HG02938 (cell line): ENCODE results near the gene ABHD6.
"Not testable (repeated sequence)": the region's sequence is repeated elsewhere in the genome, so short reads cannot be mapped to it uniquely, and the experiment has no call there.

Experiments
- ATAC-seq: cut with Tn5 transposase; IDR thresholded peaks from one replicate; pipeline ENCODE4 v1.9.1; 2021; ENCODE audit warnings: mild to moderate bottlenecking, moderate library complexity; ENCODE audit not compliant: unreplicated experiment

ABHD6 gene

DNA sequence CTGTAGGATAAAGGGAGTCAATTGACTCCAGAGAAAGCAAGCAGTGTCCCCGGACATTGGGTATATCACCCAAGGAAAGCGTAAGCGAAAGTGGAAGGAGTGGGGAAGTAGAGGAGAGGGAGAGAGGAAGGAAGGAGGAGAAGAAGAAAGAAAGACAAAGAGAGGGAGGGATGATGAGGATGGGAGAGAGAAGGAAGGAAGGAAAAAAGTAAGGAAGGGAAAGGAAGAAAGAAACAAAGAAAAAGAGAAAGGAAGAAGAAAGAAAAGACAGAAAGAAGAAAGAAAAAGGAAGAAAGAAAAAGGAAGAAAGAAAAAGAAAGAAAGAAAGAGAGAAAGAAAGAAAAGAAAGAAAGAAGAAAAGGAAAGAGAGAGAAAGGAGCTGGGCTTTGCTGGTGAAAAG, 27.7 kb upstream of the ABHD6 start:
- no peak for ATAC-seq

DNA sequence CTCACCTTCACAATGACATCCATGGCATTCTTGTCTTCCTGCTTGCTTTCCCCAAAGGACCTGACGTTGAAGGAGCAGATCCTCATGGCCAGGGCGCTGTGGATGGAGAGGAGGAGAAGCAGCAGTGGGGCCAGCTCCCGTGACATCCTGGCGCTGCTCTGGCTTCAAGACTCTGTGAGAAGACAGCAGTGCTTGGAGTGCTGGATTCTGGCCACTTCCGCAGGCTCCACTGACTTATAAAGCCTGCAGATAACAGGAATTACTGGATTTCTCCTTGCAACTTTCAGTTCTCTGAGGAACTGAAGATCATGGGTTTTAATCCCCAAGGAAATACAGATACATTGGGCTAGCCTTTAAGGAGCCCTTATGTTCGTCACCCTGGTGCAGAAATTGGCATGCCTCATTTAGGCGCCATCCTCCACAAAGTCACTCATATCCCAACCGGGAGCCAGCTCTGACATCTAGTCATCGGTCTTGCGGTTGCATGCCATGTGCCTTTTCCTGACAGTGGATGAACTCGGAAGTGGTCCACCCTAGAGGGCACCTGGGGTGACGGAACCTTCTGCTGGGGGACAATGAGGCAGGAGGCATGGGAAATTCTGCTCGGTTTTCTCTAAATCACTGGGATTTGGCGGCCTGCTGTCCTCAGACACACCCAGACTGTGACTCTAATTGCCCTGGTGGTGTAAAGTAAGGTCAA, 26.7 kb upstream of the ABHD6 start, which contains the start of gene DNASE1L3:
Gene DNASE1L3 (minus strand): TSS at position 212 of the 700 bp plus-strand sequence. CDS start 66 bp downstream, at position 146.
- ATAC-seq = no peak

DNA sequence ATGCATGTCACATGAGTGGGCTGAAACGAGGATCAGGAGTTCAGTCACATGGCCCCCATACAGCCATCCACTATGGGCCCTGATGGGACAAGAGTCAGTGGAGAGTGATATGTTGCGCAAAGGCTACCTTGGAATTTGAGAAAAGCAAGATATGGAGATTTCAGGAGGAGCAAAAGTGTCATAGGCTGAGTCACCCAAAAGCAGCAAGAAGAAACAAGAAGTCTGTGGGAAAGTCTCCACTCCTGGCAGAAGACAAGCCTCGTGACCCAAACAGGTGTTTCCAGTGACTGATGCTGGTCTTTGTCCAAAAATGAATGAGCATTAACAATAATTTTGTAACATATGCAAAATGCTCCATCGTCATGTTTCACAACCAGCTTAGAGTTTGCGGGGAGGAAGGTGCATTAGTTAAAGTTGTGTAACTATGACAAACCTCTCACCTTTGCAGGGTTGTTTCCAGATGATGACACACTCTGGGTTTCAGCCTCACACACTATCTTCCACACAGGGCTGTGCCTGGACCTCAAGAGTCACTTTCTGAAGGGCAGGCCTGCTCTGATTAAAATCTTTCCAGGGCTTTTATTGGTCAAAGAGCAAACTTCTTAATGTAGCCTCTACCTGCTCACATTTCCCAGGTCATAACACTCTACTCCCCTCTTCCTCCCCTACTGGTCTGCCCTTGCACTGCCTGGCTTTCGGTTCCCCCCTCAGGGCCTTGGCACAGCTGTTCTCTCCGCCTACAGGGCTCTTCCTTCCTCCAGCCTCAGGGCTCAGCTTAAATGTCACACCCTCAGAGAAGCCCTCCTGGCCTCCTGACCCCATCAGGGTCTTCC, 22.9 kb upstream of the ABHD6 start:
- peak; percentile 83 for ATAC-seq

DNA sequence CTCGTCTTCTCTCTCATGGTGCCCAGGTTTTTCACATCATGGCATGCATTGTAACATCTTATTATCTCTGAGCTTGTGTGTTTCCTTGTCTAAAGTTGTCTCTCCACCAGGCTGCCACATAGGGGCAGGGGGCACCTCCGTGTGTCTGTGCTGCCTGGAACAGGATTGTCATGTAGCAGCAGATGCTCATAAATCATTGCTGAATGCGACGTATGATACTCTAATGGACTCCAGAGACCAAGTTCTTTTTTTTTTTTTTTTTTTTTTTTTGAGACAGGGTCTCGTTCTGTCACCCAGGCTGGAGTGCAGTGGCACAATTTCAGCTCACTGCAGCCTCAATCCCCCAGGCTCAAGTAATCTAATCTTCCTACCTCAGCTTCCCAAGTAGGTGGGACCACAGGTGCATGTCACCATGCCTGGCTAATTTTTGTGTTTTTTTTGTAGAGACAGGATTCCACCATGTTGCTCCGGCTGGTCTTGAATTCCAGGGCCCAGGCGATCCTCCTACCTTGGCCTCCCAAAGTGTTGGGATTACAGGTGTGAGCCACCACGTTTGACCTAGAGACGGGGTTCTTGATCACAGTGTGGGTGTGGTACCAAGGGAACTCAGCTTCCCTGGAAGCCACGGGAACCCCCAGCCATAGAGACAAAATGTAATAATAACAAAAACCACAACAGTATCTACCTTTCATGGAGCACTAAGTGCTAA, 22.1 kb upstream of the ABHD6 start:
- peak; percentile 5 for ATAC-seq

DNA sequence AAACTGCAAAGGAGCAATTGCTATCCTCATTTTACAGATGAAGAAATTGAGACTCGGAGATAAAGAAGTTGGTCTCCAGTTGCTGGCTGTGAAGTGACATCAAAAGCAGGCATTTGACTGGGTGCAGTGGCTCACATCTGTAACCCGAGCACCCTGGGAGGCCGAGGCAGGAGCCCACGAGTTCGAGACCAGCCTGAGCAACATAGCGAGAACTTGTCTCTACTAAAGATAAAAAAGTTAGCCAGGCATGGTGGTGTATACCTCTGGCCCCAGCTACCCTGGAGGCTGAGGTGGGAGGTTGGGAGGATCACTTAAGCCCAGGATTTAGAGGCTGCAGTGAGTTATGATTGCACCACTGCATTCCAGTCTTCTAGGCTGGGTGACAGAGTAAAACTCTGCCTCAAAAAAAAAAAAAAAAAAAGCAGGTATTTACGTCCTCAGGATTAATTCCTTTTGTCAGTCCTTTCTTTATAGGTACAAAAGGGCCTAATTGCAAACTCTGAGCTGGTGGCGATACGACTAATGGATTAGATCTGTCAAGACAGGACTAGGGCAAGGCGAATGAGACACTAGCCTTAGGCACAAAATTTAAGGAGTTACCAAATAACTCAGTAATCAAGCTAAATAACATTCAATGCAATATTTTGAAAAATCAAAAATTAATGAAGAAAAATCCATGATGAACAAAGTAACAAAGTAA, 20.9 kb upstream of the ABHD6 start:
- ATAC-seq = no peak

DNA sequence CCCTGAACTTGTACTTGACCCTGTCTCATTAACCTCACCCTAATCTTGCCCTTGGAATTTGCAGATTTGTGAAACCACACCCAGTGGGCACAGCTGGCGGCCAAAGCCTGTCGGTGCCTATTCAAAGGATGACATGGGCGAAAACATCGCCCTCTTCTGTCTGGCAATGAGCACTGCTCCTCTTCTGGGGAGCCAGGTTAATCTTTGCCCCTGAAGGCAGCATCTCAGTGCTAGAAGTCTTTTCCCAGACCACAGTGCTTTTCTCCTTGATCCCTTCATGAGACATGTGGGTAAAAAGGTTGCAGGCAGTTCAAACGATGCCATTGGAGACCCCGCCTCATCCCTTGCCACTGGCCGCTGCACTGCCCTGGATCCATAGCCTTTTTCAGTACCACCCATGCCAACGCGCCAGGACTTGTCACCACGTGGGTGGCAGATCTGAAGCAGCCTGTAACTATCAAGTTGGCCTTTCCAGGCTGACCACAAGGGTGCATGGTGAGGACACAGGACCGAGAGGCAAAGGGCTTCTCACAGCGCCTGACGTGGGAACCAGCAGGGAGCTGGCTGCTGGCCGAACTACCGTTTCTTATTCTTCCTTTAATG, 20.3 kb upstream of the ABHD6 start:
- no peak for ATAC-seq

DNA sequence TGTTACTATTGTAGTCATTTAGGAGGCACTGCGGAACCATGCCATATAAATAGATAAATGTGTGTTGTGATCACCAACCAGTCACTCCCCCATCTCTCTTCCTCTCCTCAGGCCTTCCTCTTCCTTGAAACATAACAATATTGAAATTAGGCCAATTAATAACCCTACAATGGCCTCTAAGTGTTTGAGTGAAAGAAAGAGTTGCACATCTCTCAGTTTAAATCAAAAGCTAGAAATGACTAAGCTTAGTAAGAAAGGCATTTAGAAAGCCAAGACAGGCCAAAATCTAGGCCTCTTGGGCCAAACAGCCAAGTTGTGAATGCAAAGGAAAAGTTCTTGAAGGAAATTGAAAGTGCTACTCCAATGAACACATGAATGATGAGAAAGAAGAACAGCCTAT, 18.7 kb upstream of the ABHD6 start:
- ATAC-seq = no peak

DNA sequence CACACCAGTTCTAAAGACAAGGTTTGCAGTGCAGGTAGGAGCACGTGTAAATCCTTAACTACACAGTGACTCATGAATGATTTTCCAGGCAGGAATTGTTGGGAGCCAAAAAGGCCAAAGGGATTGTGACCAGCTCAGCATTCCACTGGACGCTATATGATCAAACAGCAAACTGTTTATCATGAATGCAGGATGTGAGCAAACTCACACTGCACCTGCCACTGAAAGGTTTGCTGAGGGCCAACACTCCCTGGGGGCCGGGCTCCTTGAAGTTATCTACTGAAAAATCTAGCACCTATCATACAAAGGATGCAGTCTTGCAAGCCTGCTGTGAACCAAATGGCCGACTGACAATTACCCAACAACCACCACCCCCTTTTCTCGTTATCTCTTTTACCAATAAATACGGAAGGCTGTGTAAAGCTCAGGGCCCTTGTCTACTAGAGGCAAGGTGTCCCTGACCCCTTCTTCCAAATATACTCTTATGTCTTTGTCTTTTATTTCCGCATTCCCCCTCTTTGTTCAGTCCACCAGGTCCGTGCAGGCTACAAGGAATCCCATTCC, 15.3 kb upstream of the ABHD6 start:
- ATAC-seq = no peak

DNA sequence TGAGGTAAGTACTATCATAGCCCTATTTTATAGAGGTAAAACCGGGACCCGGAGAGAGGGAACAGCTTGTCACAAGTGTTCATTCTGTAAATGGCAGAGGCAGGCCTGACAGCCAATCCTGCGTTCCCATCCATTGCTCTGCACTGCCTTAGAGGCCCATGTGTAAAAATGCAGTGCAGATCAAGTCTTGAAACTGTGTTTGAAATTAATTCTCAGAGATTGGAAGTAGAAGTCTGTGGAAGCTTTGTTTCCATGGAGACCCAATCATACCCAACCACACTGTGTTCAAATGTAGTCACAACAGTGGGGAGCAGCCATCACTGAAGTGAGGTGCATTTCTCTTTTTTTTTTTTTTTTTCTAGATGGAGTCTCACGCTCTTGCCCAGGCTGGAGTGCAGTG, 13.7 kb upstream of the ABHD6 start:
- ATAC-seq = no peak

DNA sequence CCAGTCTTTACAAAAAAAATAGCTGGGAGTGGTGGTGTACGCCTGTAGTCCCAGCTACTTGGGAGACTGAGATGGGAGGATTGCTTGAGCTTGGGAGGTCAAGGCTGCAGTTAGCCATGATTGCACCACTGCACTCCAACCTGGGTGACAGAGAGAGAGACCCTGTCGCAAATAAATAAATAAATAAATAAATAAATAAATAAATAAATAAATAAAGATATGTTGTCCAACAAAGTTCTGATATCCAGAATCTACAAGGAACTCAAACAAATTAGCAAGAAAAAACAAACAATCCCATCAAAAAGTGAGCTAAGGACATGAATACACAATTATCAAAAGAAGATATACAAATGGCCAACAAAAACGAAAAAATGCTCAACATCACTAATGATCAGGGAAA, 9.7 kb upstream of the ABHD6 start:
- ATAC-seq = not testable (repeated sequence)

DNA sequence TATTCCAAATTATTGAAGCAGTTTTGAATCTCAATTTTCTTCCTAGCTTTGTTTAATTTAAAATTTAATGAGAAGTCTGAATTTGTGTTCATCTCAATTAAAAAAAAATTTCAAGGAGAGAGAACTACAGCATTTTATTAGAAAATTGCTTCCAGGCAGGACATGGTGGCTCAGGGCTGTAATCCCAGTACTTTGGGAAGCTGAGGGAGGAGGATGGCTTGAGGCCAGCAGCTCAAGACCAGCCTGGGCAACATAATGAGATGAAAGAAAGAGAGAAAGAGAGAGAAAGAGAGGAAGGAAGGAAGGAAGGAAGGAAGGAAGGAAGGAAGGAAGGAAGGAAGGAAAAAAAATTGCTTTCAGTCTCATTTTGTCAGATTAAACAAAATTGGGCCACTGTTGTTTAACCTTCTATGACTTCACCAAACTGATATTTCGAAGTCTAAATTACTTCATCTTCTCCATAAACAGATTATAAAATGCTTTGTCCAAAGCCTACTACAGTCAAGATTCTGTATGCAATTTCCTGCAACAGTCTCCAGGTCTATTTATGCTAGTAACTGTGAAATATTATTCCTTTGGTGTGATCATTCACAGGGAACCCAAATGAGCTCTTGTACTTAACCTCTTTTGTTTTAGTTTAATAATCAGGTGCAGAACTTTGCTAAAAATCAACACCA, 6.6 kb upstream of the ABHD6 start:
- no peak for ATAC-seq

DNA sequence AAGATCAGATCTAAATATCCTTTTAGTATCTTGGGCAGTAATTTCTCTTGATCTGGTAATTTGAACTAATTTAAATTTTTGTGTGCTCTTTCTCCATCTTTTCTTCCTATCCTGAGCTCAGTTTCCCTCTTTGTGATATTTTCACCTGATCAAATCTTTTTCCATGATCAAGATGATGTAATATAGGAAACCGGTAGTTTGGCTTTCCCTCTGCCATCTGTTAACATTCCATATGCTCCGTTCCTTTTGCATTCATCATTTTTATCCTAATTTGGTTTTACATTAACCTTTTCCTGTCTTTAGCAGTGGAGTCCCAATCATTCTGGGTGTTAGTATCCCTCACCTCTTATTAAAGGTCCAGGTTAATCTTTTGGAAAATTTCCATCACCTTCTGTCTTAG, 5.9 kb upstream of the ABHD6 start:
- ATAC-seq = no peak

DNA sequence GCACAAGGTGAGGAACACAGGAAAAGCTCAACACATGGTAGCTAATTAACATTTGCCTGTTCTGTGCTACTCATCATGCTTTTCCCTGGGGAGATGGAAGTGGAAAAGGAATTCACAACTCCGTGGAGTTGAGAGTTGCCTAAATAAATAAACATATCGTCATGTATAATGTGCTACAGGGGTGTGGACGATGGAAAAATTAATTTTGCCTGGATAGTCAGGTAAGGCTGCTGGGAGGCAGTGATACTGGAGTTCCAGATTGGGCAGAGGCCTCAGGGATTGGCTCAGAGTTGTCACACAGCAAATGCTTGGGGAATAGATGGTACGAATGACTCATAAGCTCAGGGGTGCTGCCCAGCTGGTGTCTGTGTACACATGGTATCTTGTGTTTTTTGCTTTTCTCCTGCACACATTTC, 3.1 kb upstream of the ABHD6 start:
- no peak for ATAC-seq

DNA sequence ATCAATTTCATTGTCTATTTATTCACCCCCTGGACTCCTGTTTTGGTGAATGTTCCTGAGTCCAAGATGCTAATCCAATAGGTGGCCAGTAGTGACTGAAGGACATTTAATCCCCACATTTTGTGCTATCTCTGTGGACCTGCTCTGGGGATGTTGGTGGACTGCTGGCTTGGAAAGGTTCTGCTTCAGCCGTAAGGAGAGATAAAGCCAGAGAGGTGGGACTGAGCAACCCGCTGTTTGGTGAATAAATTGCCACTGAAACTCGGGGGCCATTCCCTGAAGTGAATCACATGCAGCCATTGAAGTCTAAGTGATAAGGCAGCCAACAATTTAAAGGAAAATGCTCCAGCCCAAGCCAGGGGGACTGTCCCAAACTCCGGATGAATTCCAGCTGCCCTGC, 1.6 kb upstream of the ABHD6 start:
- no peak for ATAC-seq

DNA sequence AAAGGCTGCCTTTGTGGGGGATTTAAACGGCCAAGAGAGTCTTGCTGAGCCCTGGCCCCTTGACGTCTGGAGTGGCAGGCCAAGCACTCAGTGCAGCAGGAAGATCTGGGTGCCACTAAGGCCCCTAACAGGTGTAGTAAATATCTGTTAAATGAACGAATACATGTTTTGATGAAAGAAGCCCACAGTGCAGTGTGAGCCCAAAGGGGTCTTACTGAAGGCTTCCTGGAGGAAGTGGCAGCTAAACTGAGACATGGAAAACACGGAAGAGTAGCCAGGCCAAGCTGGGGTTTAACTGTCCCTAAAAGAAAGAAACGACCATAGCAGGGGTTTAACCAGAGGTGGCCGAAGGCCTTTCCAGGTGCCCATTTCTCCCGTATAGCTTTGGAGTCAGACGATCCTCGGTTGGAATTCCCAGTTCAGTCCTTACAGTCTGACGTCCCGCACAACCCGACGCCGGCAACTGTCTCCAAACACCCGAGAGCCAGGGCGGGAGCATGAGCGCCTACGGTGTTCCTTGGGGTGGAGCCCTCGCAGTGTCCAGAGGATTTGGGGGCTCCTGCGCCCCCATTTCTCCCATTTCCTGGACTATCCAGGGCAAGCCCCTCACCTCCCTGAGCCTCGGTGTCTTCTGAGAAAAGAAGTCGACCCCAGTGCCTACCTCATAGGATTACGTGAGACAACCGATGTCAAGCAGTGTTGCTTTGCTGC, 910 bp upstream of the ABHD6 start:
- no peak for ATAC-seq

DNA sequence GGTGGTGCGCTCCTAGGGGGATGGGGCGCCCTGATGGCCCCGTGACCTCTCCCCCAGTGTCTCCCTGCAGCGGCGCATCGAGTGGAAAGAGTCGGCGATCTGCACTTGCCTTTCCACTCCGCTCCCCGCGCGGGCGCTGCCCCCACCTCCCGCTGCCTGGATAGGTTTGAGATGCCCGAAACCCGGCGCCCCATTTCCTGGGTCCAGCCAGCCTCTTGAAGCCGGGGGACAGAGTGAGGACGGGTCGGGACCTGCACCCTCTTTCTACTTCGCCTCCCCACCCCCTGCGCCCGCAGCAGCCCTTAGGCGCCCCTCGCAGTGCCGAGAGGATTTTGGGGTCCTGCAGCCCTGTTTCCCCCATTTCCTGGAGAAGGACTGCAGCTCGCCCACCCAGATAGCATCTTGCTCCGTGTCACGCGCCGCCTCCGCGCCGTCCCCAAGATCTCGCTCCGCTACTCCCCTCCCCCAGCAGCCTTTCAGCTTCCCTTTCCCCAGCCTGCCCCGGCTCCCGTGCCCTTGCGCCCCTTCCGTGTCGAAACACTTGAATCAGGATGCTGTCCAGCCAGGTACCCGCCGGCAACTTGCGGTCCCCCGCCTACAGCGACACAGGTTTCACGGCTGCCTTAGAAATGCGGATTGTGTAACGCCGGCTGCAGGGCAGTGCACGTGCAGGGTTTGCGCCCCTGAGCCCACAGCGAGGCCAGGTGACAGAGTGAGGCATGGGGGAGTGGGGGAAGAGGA, 519 bp downstream of the ABHD6 start:
- peak; percentile 28 for ATAC-seq

DNA sequence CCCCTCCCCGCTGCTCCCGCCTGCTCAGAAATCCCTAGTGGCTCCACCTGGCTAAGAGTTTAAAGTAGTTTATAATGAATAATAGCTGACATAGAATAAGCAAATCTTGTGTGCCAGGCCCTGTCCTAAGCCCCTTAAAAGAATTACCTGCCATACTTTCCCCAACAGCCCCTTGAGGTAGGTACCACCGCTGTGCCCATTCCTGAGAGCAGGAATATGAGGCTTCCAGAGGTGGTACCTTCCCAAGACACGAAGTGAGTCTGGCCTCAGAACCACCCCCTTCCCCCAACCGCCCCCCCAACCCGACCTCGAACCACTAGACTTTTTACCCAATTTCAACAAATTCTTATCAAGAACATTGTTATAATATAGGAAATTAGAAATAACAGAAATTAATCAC, 1.2 kb downstream of the ABHD6 start:
- ATAC-seq = no peak

DNA sequence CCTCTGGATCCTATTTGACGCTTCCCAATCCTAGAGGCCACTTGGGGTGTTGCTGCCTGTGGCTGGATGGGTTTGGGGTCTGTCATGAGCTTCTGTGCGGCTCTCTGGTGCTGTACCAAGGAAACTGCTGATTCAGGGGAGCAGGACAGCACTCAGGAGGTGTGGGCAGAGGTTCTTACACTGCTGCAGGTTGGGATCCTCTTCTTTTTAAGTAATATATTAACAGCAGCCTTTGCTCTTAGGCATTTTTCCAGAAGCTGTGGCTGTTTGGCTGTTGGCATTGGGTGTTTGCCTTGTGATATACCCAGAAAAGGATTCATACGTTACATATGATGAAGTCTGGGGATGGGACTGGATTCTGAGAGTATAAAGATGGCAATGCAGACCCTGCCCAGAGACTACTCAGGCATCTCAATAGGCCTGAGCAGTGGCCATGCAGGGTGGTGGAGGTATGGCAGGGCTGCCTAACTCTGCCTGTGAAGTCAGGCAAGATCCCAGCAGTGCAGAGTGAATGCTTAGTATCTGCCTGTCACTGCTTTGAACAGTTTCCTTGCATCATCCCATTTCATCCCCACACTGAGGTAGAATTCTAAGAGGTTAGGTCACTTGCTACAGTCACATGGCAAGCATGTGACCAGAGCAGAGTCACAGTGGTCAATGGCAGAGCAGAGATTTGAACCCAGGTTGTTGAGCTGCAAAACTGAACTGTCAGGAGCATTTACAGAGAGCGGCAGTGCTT, 3.9 kb downstream of the ABHD6 start:
- no peak for ATAC-seq
